Mucosa of rectum (tissue), 2 donors: ENCODE results near the gene CXCL9.
"Not testable (repeated sequence)": the region's sequence is repeated elsewhere in the genome, so short reads cannot be mapped to it uniquely, and the experiment has no call there.

Experiments used
- H3K27ac ChIP-seq, 2 donors: one replicate each; pipeline ENCODE4 v1.7.0; 2013; ENCODE audit warnings: inconsistent platforms in 2 of 2, low read depth in 2 of 2, low read length in 2 of 2
- H3K27me3 ChIP-seq, 2 donors: one replicate each; pipeline ENCODE4 v1.7.0; 2013; ENCODE audit warnings: low read length in 2 of 2; ENCODE audit not compliant: control insufficient read depth in 2 of 2, insufficient read depth in 2 of 2
- H3K36me3 ChIP-seq, 2 donors: one replicate each; pipeline ENCODE4 v1.7.0; 2013; ENCODE audit warnings: low read length in 2 of 2; ENCODE audit not compliant: control insufficient read depth in 2 of 2, insufficient read depth in 2 of 2
- H3K4me1 ChIP-seq, 2 donors: one replicate each; pipeline ENCODE4 v1.7.0; 2013; ENCODE audit warnings: low read length in 2 of 2, mild to moderate bottlenecking in 1 of 2; ENCODE audit not compliant: control insufficient read depth in 2 of 2, insufficient read depth in 2 of 2
- H3K4me3 ChIP-seq, 2 donors: one replicate each; pipeline ENCODE4 v1.7.0; 2013; ENCODE audit warnings: low read length in 2 of 2
- H3K9ac ChIP-seq, 2 donors: one replicate each; pipeline ENCODE4 v1.7.0; 2013; ENCODE audit warnings: low read length in 2 of 2, low read depth in 1 of 2, mild to moderate bottlenecking in 1 of 2
- H3K9me3 ChIP-seq, 2 donors: one replicate each; pipeline ENCODE4 v1.7.0; 2013; ENCODE audit warnings: low read length in 2 of 2; ENCODE audit not compliant: control insufficient read depth in 2 of 2
- donor health status: healthy.
- donor health status: Normal muscosa, but diverticular disease.

The CXCL9 gene

DNA sequence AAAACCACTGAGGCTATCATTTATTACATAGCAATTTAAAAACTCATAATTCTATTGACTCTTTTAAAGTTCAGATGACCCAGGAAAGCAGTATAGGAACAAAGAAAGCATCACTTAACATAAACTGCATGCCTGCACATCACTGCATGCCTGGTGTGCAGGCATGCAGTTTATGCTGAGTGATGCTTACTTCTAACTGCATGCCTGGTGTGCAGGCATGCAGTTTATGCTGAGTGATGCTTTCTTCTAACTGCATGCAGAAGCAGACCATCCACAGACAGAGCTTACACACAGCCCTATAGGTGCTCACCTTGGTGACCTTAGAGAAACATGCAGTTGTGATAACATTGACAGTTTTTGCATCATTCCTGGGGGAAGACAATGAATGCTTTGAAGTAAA, 33.5 kb downstream of the CXCL9 start:
- no peak overlapping the region for H3K4me3 ChIP-seq
- no peaks in the 10 kb centered on the region for H3K4me1 ChIP-seq
- H3K9me3 ChIP-seq = no peaks in the 10 kb centered on the region
- H3K9ac ChIP-seq = no peak overlapping the region
- no peaks in the 10 kb centered on the region for H3K27me3 ChIP-seq
- H3K36me3 ChIP-seq = peaks cover 62 to 79% of the 10 kb centered on the region in 2 donors
- H3K27ac ChIP-seq = no peak overlapping the region

DNA sequence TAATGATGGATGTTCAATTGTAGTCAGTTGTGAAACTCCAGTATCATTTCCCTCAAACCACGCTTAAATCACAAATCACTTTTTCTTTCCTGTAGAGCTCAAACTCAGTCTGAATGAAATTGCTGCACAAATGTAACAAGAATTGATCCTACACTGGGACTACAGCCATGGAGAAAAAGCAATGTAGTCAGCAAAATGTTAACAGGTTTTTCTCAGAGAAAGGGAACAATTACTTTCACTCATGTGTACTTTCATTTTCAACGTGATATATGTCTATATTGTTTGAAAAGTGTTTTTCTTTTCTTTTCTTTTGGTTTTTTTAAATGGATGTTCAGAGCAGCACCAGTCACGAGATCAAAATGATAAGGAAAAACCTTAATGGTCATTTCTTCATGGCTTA, 39.2 kb downstream of the CXCL9 start:
- H3K27me3 ChIP-seq = no peaks in the 10 kb centered on the region
- no peak overlapping the region for H3K27ac ChIP-seq
- peaks cover 71 to 89% of the 10 kb centered on the region in 2 donors for H3K36me3 ChIP-seq
- no peaks in the 10 kb centered on the region for H3K9me3 ChIP-seq
- H3K4me3 ChIP-seq = no peak overlapping the region
- no peak overlapping the region for H3K9ac ChIP-seq
- no peaks in the 10 kb centered on the region for H3K4me1 ChIP-seq

DNA sequence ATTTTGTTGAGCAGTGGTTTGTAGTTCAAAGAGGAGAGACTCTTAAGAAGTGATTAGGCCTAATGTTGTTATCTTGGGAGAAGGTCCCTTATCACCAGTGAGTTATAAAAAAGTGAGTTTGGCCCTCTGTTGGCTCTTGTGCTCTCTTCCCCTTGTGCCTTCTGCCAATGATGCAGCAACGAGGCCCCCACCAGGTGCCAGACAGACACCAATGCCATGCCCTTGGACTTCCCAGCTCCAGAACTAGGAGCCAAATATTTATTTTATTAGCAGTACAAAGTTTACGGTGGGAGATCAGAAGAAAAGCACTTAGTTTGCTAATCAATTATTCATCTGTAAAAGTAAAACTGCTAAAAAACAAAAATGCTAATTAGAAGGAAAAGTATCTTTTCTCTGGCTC, 43.8 kb downstream of the CXCL9 start:
- H3K9ac ChIP-seq = no peak overlapping the region
- H3K9me3 ChIP-seq = no peaks in the 10 kb centered on the region
- H3K27me3 ChIP-seq = no peaks in the 10 kb centered on the region
- H3K4me3 ChIP-seq = no peak overlapping the region
- H3K36me3 ChIP-seq = peaks cover 67 to 72% of the 10 kb centered on the region in 2 donors
- H3K4me1 ChIP-seq = no peaks in the 10 kb centered on the region
- no peak overlapping the region for H3K27ac ChIP-seq

DNA sequence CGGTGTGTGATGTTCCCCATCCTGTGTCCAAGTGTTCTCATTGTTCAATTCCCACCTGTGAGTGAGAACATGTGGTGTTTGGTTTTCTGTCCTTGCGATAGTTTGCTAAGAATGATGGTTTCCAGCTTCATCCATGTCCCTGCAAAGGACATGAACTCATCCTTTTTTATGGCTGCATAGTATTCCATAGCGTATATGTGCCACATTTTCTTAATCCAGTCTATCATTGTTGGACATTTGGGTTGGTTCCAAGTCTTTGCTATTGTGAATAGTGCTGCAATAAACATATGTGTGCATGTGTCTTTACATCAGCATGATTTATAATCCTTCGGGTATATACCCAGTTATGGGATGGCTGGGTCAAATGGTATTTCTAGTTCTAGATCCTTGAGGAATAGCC, 45.2 kb downstream of the CXCL9 start:
- H3K9me3 ChIP-seq, H3K27me3 ChIP-seq, H3K4me3 ChIP-seq, H3K27ac ChIP-seq, H3K4me1 ChIP-seq, H3K9ac ChIP-seq: not testable (repeated sequence)
- H3K36me3 ChIP-seq = peaks cover 68 to 72% of the 10 kb centered on the region in 2 donors

DNA sequence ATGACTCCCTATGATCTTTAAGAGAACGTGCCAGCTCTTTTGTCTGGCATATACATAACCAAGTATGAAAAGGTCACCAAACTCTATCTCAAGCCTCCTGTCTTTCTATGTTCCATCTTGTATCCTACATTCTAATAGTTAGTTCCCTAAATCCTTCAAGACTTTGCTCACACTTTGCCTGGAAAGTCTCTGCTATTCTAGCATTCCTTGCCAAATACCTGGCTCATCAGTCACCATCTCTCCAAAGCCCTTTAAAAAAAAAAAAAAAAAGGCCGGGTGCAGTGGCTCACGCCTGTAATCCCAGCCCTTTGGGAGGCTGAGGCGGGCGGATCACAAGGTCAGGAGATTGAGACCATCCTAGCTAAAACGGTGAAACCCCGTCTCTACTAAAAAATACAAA, 48.8 kb downstream of the CXCL9 start:
- not testable (repeated sequence) for H3K9me3 ChIP-seq, H3K27me3 ChIP-seq, H3K9ac ChIP-seq, H3K27ac ChIP-seq, H3K4me1 ChIP-seq, H3K4me3 ChIP-seq
- peaks cover 58 to 63% of the 10 kb centered on the region in 2 donors for H3K36me3 ChIP-seq

DNA sequence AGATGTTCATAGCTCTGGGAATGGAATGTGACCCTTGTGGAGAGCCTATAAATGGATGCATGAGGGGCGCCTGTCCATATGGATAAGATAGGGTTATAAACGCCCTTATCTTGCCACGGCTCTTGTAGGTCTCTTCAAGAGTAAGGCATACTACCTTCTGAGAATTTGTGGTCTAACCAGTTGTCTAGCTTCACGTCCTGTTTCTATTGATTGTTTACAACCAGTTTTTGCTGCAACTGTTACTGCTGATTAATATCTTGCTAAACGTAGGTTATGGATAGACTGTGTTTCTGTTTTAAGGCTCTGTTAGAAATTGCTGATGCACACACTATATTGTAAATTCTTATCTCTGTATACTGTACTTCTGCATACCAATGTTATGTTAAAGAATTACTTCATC, 52.5 kb downstream of the CXCL9 start:
- H3K27me3 ChIP-seq, H3K4me3 ChIP-seq, H3K4me1 ChIP-seq, H3K9ac ChIP-seq, H3K9me3 ChIP-seq, H3K27ac ChIP-seq: not testable (repeated sequence)
- H3K36me3 ChIP-seq = peaks cover 63 to 68% of the 10 kb centered on the region in 2 donors

DNA sequence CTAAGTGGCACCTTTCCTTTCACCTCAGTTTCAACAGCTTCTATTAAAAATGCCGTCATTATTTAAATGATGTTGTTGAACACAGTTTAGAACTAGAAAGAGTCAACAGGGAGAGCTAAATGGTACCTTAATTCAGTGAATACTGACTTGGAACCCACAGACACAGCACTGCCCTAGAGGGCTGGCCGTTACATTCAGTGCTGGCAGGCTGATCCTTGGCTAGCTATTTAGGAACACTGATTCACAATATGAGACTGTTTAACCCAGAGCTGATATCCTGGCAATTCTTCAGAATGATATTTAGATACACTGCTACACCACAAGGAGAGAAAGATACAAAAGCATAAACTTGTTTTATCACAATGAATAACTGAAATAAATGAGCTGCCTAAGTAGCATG, 53.8 kb downstream of the CXCL9 start:
- Histone ChIP-seq H3K9ac (no peak overlapping the region), H3K27me3 (no peaks in the 10 kb centered on the region), H3K9me3 (no peaks in the 10 kb centered on the region), H3K36me3 (peaks cover 64 to 66% of the 10 kb centered on the region in 2 donors), H3K4me1 (peaks cover 0 to 2% of the 10 kb centered on the region in 2 donors), H3K27ac (no peak overlapping the region), H3K4me3 (no peak overlapping the region)
